OCI-LY7 (cell line): ENCODE measurements around the gene TPGS1.
A peak's percentile ranks its signal among the peaks of the same experiment; 100 is the strongest.

Experiments used
- CTCF ChIP-seq: fragments of 200-600 bp; sonication (generic); conservative IDR thresholded peaks from 2 replicates; pipeline ENCODE4 v1.5.1; 2014; ENCODE audit warnings: mild to moderate bottlenecking, antibody characterized with exemption, low read length, moderate library complexity, mixed read lengths
- EZH2phosphoT487 ChIP-seq: fragments of 200-600 bp; sonication (generic); IDR thresholded peaks from 2 replicates; pipeline ENCODE4 v1.6.1; 2018; ENCODE audit warnings: low read depth, borderline replicate concordance, mild to moderate bottlenecking, mixed run types, antibody characterized with exemption, low read length, moderate library complexity, mixed read lengths

GRCh38 chr19:532561-533363, 25.5 kb downstream of the TPGS1 start:
- peak; percentile 72 for TF ChIP-seq CTCF
- TF ChIP-seq EZH2phosphoT487: no peak
